ENCODE results near the gene ALKBH1.

ALKBH1 gene

DNA sequence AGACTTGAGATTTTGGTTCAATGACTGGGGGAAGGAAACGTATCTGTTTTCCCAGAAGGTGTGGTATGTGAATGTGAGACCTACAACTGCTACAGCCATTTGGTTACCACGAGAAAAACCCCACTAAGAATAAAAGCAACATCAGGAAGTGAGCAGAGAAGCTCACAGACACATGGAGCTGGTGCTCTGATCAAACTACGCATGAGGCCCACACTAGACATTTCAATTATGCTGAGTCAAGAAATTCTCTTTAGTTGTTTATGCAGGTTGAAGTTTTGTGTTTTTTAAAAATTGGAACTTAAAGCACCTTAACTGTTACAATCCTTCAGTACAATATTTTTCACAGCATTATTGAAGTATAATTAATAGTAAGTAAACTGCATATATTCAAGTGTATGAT, 82.5 kb downstream of the ALKBH1 start:
- H3K36me3 ChIP-seq (replicated peaks): no peaks in the 10 kb centered on the region
- H3K27me3 ChIP-seq (ENCODE audit: low read depth): no peaks in the 10 kb centered on the region
- no peaks in the 10 kb centered on the region for H3K4me1 ChIP-seq
- H3K9me3 ChIP-seq: no peaks in the 10 kb centered on the region
- in situ Hi-C loops (cut with MboI; ENCODE audit: low sequenced_read_pairs): no loop called here
- no peak for DNase-seq (ENCODE audit: low spot score in 2 of 2)
- H3K4me3 ChIP-seq: no peak overlapping the region

DNA sequence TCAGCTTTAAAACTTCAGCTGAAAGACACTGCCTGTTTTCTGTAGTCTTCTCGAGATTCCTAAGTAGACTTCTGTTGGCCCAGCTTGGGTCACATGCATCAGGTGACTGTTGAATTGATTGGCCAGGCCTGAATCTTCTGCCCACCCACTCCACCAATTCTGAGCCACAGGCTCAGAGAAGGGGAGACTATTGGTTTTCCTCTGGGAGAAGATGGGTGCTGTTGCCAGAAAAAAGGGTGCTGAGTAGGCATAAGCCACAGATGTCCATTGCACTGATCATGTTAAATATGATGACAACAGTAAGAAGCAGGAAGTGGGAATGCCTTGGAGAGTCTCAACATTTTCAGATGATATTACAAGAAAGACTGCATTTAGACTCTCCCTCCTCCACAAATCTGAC, 84.6 kb downstream of the ALKBH1 start:
- in situ Hi-C loops (cut with MboI; ENCODE audit: low sequenced_read_pairs): no loop called here
- DNase-seq (ENCODE audit: low spot score in 2 of 2): no peak
- Histone ChIP-seq H3K9me3 (no peaks in the 10 kb centered on the region), H3K4me1 (no peaks in the 10 kb centered on the region), H3K27me3 (ENCODE audit: low read depth) (no peaks in the 10 kb centered on the region), H3K36me3 (replicated peaks) (no peaks in the 10 kb centered on the region), H3K4me3 (no peak overlapping the region)
